ENCODE results near the gene CEP89. TPM values are rescaled to one million over a fixed set of nuclear protein-coding genes. Genes with fewer than 3 reads are reported as not detected.
"Not testable (repeated sequence)": the region's sequence is repeated elsewhere in the genome, so short reads cannot be mapped to it uniquely, and the experiment has no call there.

Gene CEP89
- total and polyA plus RNA-seq, 8 donors = 5.7 to 11.0 (median 6.9) TPM

- no peak overlapping the region for H3K27ac ChIP-seq
- TF ChIP-seq CTCF (IDR thresholded peaks at IDR 0.05) = no peak
- no peak for ATAC-seq
- no peak overlapping the region for H3K4me3 ChIP-seq
- H3K27me3 ChIP-seq = no peaks in the 10 kb centered on the region
- no peaks in the 10 kb centered on the region for H3K4me1 ChIP-seq
- intact Hi-C loops (cut with DNase I) = no loop called here
- DNase-seq = no peak
- FAIRE-seq = no peak
- H3K36me3 ChIP-seq = no peaks in the 10 kb centered on the region
- 74 to 82% methylated on average over 13 of the region's 13 CpGs for WGBS, 2 donors
- no peaks in the 10 kb centered on the region for H3K9me3 ChIP-seq
Measured at GRCh38 chr19:32858155-32858554, 113.6 kb downstream of the CEP89 start.

- ATAC-seq = no peak
Measured at GRCh38 chr19:32857584-32857983, 114.2 kb downstream of the CEP89 start.

GRCh38 chr19:32856818-32857217 lies 114.9 kb downstream of the CEP89 start:
- H3K27me3 ChIP-seq; intact Hi-C loops (cut with DNase I); H3K36me3 ChIP-seq; H3K4me1 ChIP-seq; FAIRE-seq; H3K4me3 ChIP-seq; ATAC-seq; H3K27ac ChIP-seq; H3K9me3 ChIP-seq: not testable (repeated sequence)
- DNase-seq = peak in 1 of 6 donors; percentile 7
- 89 to 94% methylated on average over 7 of the region's 7 CpGs for WGBS, 2 donors

More at GRCh38 chr19:32857584-32857983, 114.2 kb downstream of the CEP89 start:
- 83 to 91% methylated on average over 5 of the region's 5 CpGs for WGBS, 2 donors
- DNase-seq (no peak), FAIRE-seq (no peak)
- no peaks in the 10 kb centered on the region for H3K36me3 ChIP-seq
- H3K4me1 ChIP-seq = no peaks in the 10 kb centered on the region
- no peak overlapping the region for H3K27ac ChIP-seq
- no peak overlapping the region for H3K4me3 ChIP-seq
- no peak for TF ChIP-seq CTCF (IDR thresholded peaks at IDR 0.05)
- H3K27me3 ChIP-seq = no peaks in the 10 kb centered on the region
- intact Hi-C loops (cut with DNase I) = no loop called here
- no peaks in the 10 kb centered on the region for H3K9me3 ChIP-seq

GRCh38 chr19:32852216-32852615 lies 119.5 kb downstream of the CEP89 start:
- peak in 1 of 6 donors; percentile 11 for DNase-seq
- Histone ChIP-seq H3K27me3 (no peaks in the 10 kb centered on the region), H3K27ac (no peak overlapping the region), H3K9me3 (no peaks in the 10 kb centered on the region), H3K4me1 (no peaks in the 10 kb centered on the region), H3K4me3 (no peak overlapping the region), H3K36me3 (no peaks in the 10 kb centered on the region)
- intact Hi-C loops (cut with DNase I) = no loop called here
- no peak for ATAC-seq
- FAIRE-seq = no peak
- TF ChIP-seq CTCF (IDR thresholded peaks at IDR 0.05) = no peak
- 85 to 94% methylated on average over 6 of the region's 6 CpGs for WGBS, 2 donors

- H3K27me3 ChIP-seq; ATAC-seq; DNase-seq; intact Hi-C loops (cut with DNase I); H3K27ac ChIP-seq; H3K4me1 ChIP-seq; H3K4me3 ChIP-seq; H3K36me3 ChIP-seq; H3K9me3 ChIP-seq; FAIRE-seq: not testable (repeated sequence)
- WGBS, 2 donors = 0% methylated on average over 1 of the region's 2 CpGs; no CpG with 5 or more reads in 1 of the 2 donors
Measured at GRCh38 chr19:32848035-32848434, 123.7 kb downstream of the CEP89 start.

GRCh38 chr19:32843716-32844245 lies 128.0 kb downstream of the CEP89 start:
- no peaks in the 10 kb centered on the region for H3K9me3 ChIP-seq
- H3K27ac ChIP-seq = no peak overlapping the region
- no peak for TF ChIP-seq CTCF (IDR thresholded peaks at IDR 0.05)
- H3K4me1 ChIP-seq = no peaks in the 10 kb centered on the region
- WGBS, 2 donors = 89 to 94% methylated on average over 19 of the region's 19 CpGs
- intact Hi-C loops (cut with DNase I) = no loop called here
- H3K27me3 ChIP-seq = no peaks in the 10 kb centered on the region
- DNase-seq (no peak), FAIRE-seq (no peak), ATAC-seq (no peak)
- no peak overlapping the region for H3K4me3 ChIP-seq
- H3K36me3 ChIP-seq = no peaks in the 10 kb centered on the region
